A673 (cell line): Measurements from ENCODE around the gene FAM20A. TPM values are rescaled to one million over a fixed set of nuclear protein-coding genes. Genes with fewer than 3 reads are reported as not detected.

ENCODE experiments used
- BruUV-seq: library from RNA; stranded (reverse); fragments of 400-500 nt; replicated peaks from 2 replicates; lab custom pipeline; 2021; lab: Mats Ljungman, UMichigan
- CTCF ChIA-PET: fragments of 300-600 bp; sonication (Branson Sonifier 250); formaldehyde crosslinking; loops from one replicate; lab custom pipeline; 2022; ENCODE audit warnings: antibody characterized with exemption; lab: Charles Lee
- POLR2A ChIA-PET: fragments of 300-600 bp; sonication (Branson Sonifier 250); formaldehyde crosslinking; loops from one replicate; lab custom pipeline; 2022; ENCODE audit warnings: antibody characterized with exemption; ENCODE audit not compliant: low non-redundant PET; lab: Charles Lee
- DNase-seq: peaks from one replicate; pipeline ENCODE4 v3.0.0-alpha.2; 2015; ENCODE audit warnings: low spot score
- H3K27ac ChIP-seq: fragments of 200-600 bp; sonication (generic); 2 replicates; pipeline ENCODE4 v1.5.1; 2016; ENCODE audit warnings: mixed run types, low read depth, mild to moderate bottlenecking, mixed read lengths, antibody characterized with exemption, low read length; ENCODE audit not compliant: poor library complexity, severe bottlenecking
- H3K27me3 ChIP-seq: fragments of 200-600 bp; sonication (generic); replicated peaks from 2 replicates; pipeline ENCODE4 v1.6.1; 2017; ENCODE audit warnings: mixed run types, low read depth, mild to moderate bottlenecking, mixed read lengths, antibody characterized with exemption, low read length; ENCODE audit not compliant: insufficient read depth, poor library complexity
- H3K36me3 ChIP-seq: fragments of 200-600 bp; sonication (generic); 2 replicates; pipeline ENCODE4 v1.6.1; 2016; ENCODE audit warnings: mixed run types, mild to moderate bottlenecking, mixed read lengths, antibody characterized with exemption, low read length; ENCODE audit not compliant: insufficient read depth, poor library complexity, severe bottlenecking
- H3K4me1 ChIP-seq: fragments of 200-600 bp; sonication (generic); 2 replicates; pipeline ENCODE4 v1.6.1; 2017; ENCODE audit warnings: mixed run types, mild to moderate bottlenecking, mixed read lengths, antibody characterized with exemption, low read length; ENCODE audit not compliant: insufficient read depth, poor library complexity, severe bottlenecking
- H3K4me3 ChIP-seq: fragments of 200-600 bp; sonication (generic); 2 replicates; pipeline ENCODE4 v1.5.1; 2016; ENCODE audit warnings: low read depth, mixed run types, mild to moderate bottlenecking, mixed read lengths, low read length; ENCODE audit not compliant: poor library complexity, severe bottlenecking
- H3K9me3 ChIP-seq: fragments of 200-600 bp; sonication (generic); 2 replicates; pipeline ENCODE4 v1.6.1; 2016; ENCODE audit warnings: mixed run types, low read depth, mild to moderate bottlenecking, mixed read lengths, antibody characterized with exemption, low read length; ENCODE audit not compliant: poor library complexity, severe bottlenecking
- CTCF ChIP-seq: fragments of 300-800, 200-600 bp; sonication (generic); conservative IDR thresholded peaks from 2 replicates; pipeline ENCODE4 v1.5.1; 2017; ENCODE audit warnings: low read depth, mild to moderate bottlenecking, antibody characterized with exemption, low read length, moderate library complexity, mixed read lengths
- EZH2 ChIP-seq: fragments of 200-600 bp; sonication (generic); IDR thresholded peaks from 2 replicates; pipeline ENCODE4 v1.6.1; 2017; ENCODE audit warnings: borderline replicate concordance, low read depth, mild to moderate bottlenecking, mixed read lengths, antibody characterized with exemption, low read length; ENCODE audit not compliant: poor library complexity, severe bottlenecking
- intact Hi-C: fragments of 100-400 bp; cut with micrococcal nuclease; formaldehyde crosslinking; loops from one replicate; pipeline ENCODE4 v1.10.0; 2022; ENCODE audit not compliant: unreplicated experiment
- total RNA-seq: library from RNA; stranded (reverse); gene quantifications from 2 replicates; pipeline ENCODE4 v1.2.3, GENCODE V29; 2021

The FAM20A gene
- total RNA-seq, 1 experiment from 2014 or later = not detected

GRCh38 chr17:68505951-68506350, 95.2 kb downstream of the FAM20A start:
- BruUV-seq = no TSS peak
- no peak overlapping the region for H3K27ac ChIP-seq
- DNase-seq = no peak
- no peaks in the 10 kb centered on the region for H3K4me1 ChIP-seq
- H3K9me3 ChIP-seq = no peaks in the 10 kb centered on the region
- intact Hi-C loops = no loop called here
- CTCF ChIA-PET = no interaction called here
- H3K4me3 ChIP-seq = no peak overlapping the region
- POLR2A ChIA-PET = no interaction called here
- no peaks in the 10 kb centered on the region for H3K27me3 ChIP-seq
- H3K36me3 ChIP-seq = no peaks in the 10 kb centered on the region
- TF ChIP-seq CTCF (no peak), EZH2 (no peak)

GRCh38 chr17:68501074-68501473, 100.1 kb downstream of the FAM20A start:
- H3K27me3 ChIP-seq = no peaks in the 10 kb centered on the region
- TF ChIP-seq CTCF = no peak
- CTCF ChIA-PET = no interaction called here
- H3K9me3 ChIP-seq = no peaks in the 10 kb centered on the region
- BruUV-seq = no TSS peak
- intact Hi-C loops = no loop called here
- no peak overlapping the region for H3K4me3 ChIP-seq
- no peaks in the 10 kb centered on the region for H3K36me3 ChIP-seq
- no peaks in the 10 kb centered on the region for H3K4me1 ChIP-seq
- POLR2A ChIA-PET = interaction anchor here (0.5 kb wide), 1 partner anchor 19 kb away, joined by 3 read pairs; no protein-coding TSS in a partner anchor
- H3K27ac ChIP-seq = no peak overlapping the region
- DNase-seq = no peak

- DNase-seq = no peak
- CTCF ChIA-PET = no interaction called here
Measured at GRCh38 chr17:68499587-68499986, 101.6 kb downstream of the FAM20A start.

More at GRCh38 chr17:68499587-68499986, 101.6 kb downstream of the FAM20A start:
- Histone ChIP-seq H3K36me3 (no peaks in the 10 kb centered on the region), H3K4me3 (no peak overlapping the region), H3K27ac (no peak overlapping the region), H3K9me3 (no peaks in the 10 kb centered on the region), H3K27me3 (no peaks in the 10 kb centered on the region), H3K4me1 (no peaks in the 10 kb centered on the region)
- POLR2A ChIA-PET = no interaction called here
- TF ChIP-seq CTCF (no peak), EZH2 (no peak)
- intact Hi-C loops = no loop called here
- no TSS peak for BruUV-seq
